Effector CD4-positive, alpha-beta T cell (primary cell): Measurements from ENCODE around the gene KLF6.

ENCODE experiments used
- DNase-seq: peaks from one replicate; pipeline ENCODE4 v3.0.0-alpha.2; 2020

Gene KLF6

GRCh38 chr10:3786295-3787015, 1.4 kb upstream of the KLF6 start:
- no peak for DNase-seq

GRCh38 chr10:3785851-3786271, 852 bp upstream of the KLF6 start:
- no peak for DNase-seq

GRCh38 chr10:3785251-3785850, 342 bp upstream of the KLF6 start:
- DNase-seq = peak; percentile 99

- peak; percentile 31 for DNase-seq
Observed at GRCh38 chr10:3783682-3784432, 1.2 kb downstream of the KLF6 start.

GRCh38 chr10:3783316-3783681, 1.7 kb downstream of the KLF6 start:
- DNase-seq = peak; percentile 59

- DNase-seq = peak; percentile 60
Observed at GRCh38 chr10:3782451-3783315, 2.3 kb downstream of the KLF6 start.

GRCh38 chr10:3782146-3782450, 2.9 kb downstream of the KLF6 start:
- peak; percentile 42 for DNase-seq

- DNase-seq = no peak
Observed at GRCh38 chr10:3781468-3782145, 3.4 kb downstream of the KLF6 start.

- DNase-seq = no peak
Observed at GRCh38 chr10:3780771-3781467, 4.1 kb downstream of the KLF6 start.

- DNase-seq = no peak
Observed at GRCh38 chr10:3780021-3780770, 4.8 kb downstream of the KLF6 start.

- no peak for DNase-seq
Observed at GRCh38 chr10:3779158-3779741, 5.8 kb downstream of the KLF6 start.

GRCh38 chr10:3778692-3779157, 6.3 kb downstream of the KLF6 start:
- DNase-seq = no peak

GRCh38 chr10:3777981-3778691, 6.9 kb downstream of the KLF6 start:
- DNase-seq = no peak

- DNase-seq = peak; percentile 58
Observed at GRCh38 chr10:3776796-3777571, 8.0 kb downstream of the KLF6 start.

- peak; percentile 33 for DNase-seq
Observed at GRCh38 chr10:3775696-3776551, 9.1 kb downstream of the KLF6 start.

- no peak for DNase-seq
Observed at GRCh38 chr10:3774814-3775695, 10.0 kb downstream of the KLF6 start.
